K562 (cell line): Measurements from ENCODE around the gene PACC1. TPM values are rescaled to one million over a fixed set of nuclear protein-coding genes. Genes with fewer than 3 reads are reported as not detected.

Source experiments
- CBX3 ChIP-seq, 2 experiments: IDR thresholded peaks; 1 replicate in 1 of 2; 2 replicates in 1 of 2; pipeline ENCODE4 v1.6.1; 2012; ENCODE audit warnings: inconsistent platforms in 2 of 2, low read length in 2 of 2, borderline replicate concordance in 1 of 2, control low read depth in 1 of 2
- CBX5 ChIP-seq: IDR thresholded peaks from 2 replicates; pipeline ENCODE4 v1.6.1; 2014; ENCODE audit warnings: low read depth, borderline replicate concordance
- KDM5B ChIP-seq: fragments of 200-600 bp; sonication (generic); IDR thresholded peaks from 2 replicates; pipeline ENCODE4 v1.6.1; 2012; ENCODE audit warnings: low read depth, mild to moderate bottlenecking, moderate library complexity, low read length, control low read depth, inconsistent platforms; ENCODE audit not compliant: insufficient replicate concordance
- PHTF2 ChIP-seq: fragments of 250-450 bp; sonication (Bioruptor Pico); IDR thresholded peaks from 2 replicates; pipeline ENCODE4 v1.5.0; 2021; ENCODE audit warnings: mild to moderate bottlenecking
- PKNOX1 ChIP-seq: fragments of 450-650 bp; IDR thresholded peaks from 2 replicates; pipeline ENCODE4 v1.6.1; 2016
- PML ChIP-seq: IDR thresholded peaks from 2 replicates; pipeline ENCODE4 v1.6.1; 2012; ENCODE audit warnings: low read length, inconsistent platforms
- SMAD1 ChIP-seq: fragments of 150-350 bp; IDR thresholded peaks from 2 replicates; pipeline ENCODE4 v1.6.1; 2014; ENCODE audit warnings: low read length, low read depth; ENCODE audit not compliant: partially characterized antibody
- TBP ChIP-seq: optimal IDR thresholded peaks from 2 replicates; pipeline ENCODE3; 2011; ENCODE audit warnings: low read depth, low read length, improper control_type of control experiment
- YY1 ChIP-seq, 3 experiments: IDR thresholded peaks; 2 replicates each; pipeline ENCODE4 v1.6.1; 2011; ENCODE audit warnings: low read length in 2 of 3, mild to moderate bottlenecking in 2 of 3, moderate library complexity in 2 of 3, borderline replicate concordance in 1 of 3, control low read depth in 1 of 3, low read depth in 1 of 3; ENCODE audit not compliant: insufficient read depth in 3 of 3, insufficient replicate concordance in 2 of 3, control insufficient read depth in 1 of 3, insufficient read length in 1 of 3; ENCODE audit errors: extremely low read depth in 1 of 3
- ZFP36 ChIP-seq: fragments of 150-350 bp; IDR thresholded peaks from 2 replicates; pipeline ENCODE4 v1.6.1; 2018; ENCODE audit warnings: low read length, low read depth; ENCODE audit not compliant: partially characterized antibody
- ZNF217 ChIP-seq: sonication (generic); formaldehyde crosslinking; IDR thresholded peaks from 2 replicates; pipeline ENCODE4 v1.8.0; 2022; ENCODE audit warnings: mild to moderate bottlenecking, missing genetic modification reagents
- ZNF280A ChIP-seq: fragments of 450-650 bp; IDR thresholded peaks from 2 replicates; pipeline ENCODE4 v1.6.1; 2018; ENCODE audit warnings: mild to moderate bottlenecking, low read depth; ENCODE audit not compliant: partially characterized antibody
- ZNF699 ChIP-seq: fragments of 250-450 bp; sonication (Bioruptor Pico); IDR thresholded peaks from 2 replicates; pipeline ENCODE4 v1.8.0; 2021; ENCODE audit warnings: mild to moderate bottlenecking, moderate library complexity; ENCODE audit not compliant: insufficient replicate concordance
- ZNF780A ChIP-seq: fragments of 250-450 bp; sonication (Bioruptor Pico); IDR thresholded peaks from 2 replicates; pipeline ENCODE4 v1.5.0; 2021; ENCODE audit warnings: mild to moderate bottlenecking
- polyA plus RNA-seq, 8 experiments: library from polyadenylated mRNA; depleted of rRNA in 4 of 8; stranded (reverse) in 5 of 8; unstranded in 3 of 8; fragments of >200 nt; fragmentation: Nextera tagmentation in 2 of 8; fragmentation: Illumina TruSeq in 1 of 8; extraction: Ambion mirVana in 2 of 8; extraction: Trizol in 1 of 8; gene quantifications; 2 replicates each; pipeline versions ENCODE4 v1.2.1 to v1.2.3, GENCODE V29; 2011 to 2014; ENCODE audit warnings: inconsistent platforms in 1 of 8, missing spikeins in 1 of 8
- total RNA-seq, 7 experiments: library from RNA; depleted of rRNA in 6 of 7; stranded (reverse); fragments of >200 nt in 6 of 7; fragmentation: Illumina TruSeq in 2 of 7; extraction: Trizol in 2 of 7; gene quantifications; 2 replicates each; pipeline versions ENCODE4 v1.2.1 to v1.2.3, GENCODE V29; 2011 to 2021; ENCODE audit warnings: low replicate concordance in 1 of 7

The PACC1 gene
- total and polyA plus RNA-seq, 9 of the 15 experiments (the other 6 are each of a cell fraction or from before 2014, with no cell fraction given) = 7.1 to 19.3 (median 14.9) TPM

- TF ChIP-seq PML = no peak
- no peak for TF ChIP-seq PHTF2 (CRISPR knock-in tag)
- no peak for TF ChIP-seq KDM5B
- TF ChIP-seq ZNF217 = no peak
- peak in 1 of 2 experiments; percentile 95; a peak in 2 of 3 replicates for TF ChIP-seq CBX3 (IDR thresholded peaks at IDR 0.05; ENCODE audit: borderline replicate concordance in 1 of 2, low read length in 2 of 2)
- TF ChIP-seq PKNOX1 = peak; percentile 73
- TF ChIP-seq SMAD1 = no peak
- peak; percentile 55; the same call in 1 of the 2 replicates for TF ChIP-seq CBX5
- no peak for TF ChIP-seq ZNF699
- TF ChIP-seq ZFP36 = peak; percentile 91
- no peak for TF ChIP-seq TBP
- TF ChIP-seq YY1 (IDR thresholded peaks at IDR 0.05; ENCODE audit: borderline replicate concordance in 1 of 3, control insufficient read depth in 1 of 3, extremely low read depth in 1 of 3, insufficient read depth in 3 of 3, insufficient read length in 1 of 3, insufficient replicate concordance in 2 of 3, low read depth in 1 of 3, low read length in 2 of 3) = no peak
- TF ChIP-seq ZNF280A = peak; percentile 35
- TF ChIP-seq ZNF780A (CRISPR knock-in tag) = no peak
Measured at GRCh38 chr1:212377644-212378043, 37.0 kb downstream of the PACC1 start (continued).
